ENCODE results near the gene PAH. TPM values are rescaled to one million over a fixed set of nuclear protein-coding genes. Genes with fewer than 3 reads are reported as not detected.

Gene PAH
- not detected for polyA plus RNA-seq

GRCh38 chr12:102917026-102917787 is at the start of gene PAH:
Gene PAH (minus strand): TSS chr12:102917244. CDS start chr12:102917130, 114 bp downstream.
- peaks cover 3 to 12% (median 4%) of the 10 kb centered on the region in 3 donors for H3K4me1 Mint-ChIP-seq
- H3K27me3 Mint-ChIP-seq, result peaks cover 6% of the 10 kb centered on the region
- H3K4me3 Mint-ChIP-seq, result peak within 1 kb of the TSS; percentile 34 to 93 (median 86)
- H3K36me3 Mint-ChIP-seq, result no peaks in the 10 kb centered on the region
- H3K9me3 Mint-ChIP-seq, result peaks cover 0 to 3% (median 0%) of the 10 kb centered on the region in 3 donors
- peak within 1 kb of the TSS in 2 of 3 donors; percentile 50 to 90 for H3K27ac Mint-ChIP-seq

GRCh38 chr12:102966200-102966863 is 49.3 kb upstream of the PAH start:
- Mint-ChIP-seq H3K27ac (no peak overlapping the region), H3K36me3 (no peaks in the 10 kb centered on the region), H3K9me3 (peaks cover 6 to 17% (median 8%) of the 10 kb centered on the region in 3 donors), H3K27me3 (peaks cover 69% of the 10 kb centered on the region), H3K4me1 (peaks cover 3 to 20% (median 10%) of the 10 kb centered on the region in 3 donors), H3K4me3 (no peak overlapping the region)

GRCh38 chr12:102965281-102966155 is 48.5 kb upstream of the PAH start:
- peaks cover 6 to 17% (median 8%) of the 10 kb centered on the region in 3 donors for H3K9me3 Mint-ChIP-seq
- H3K4me3 Mint-ChIP-seq, result peak overlapping the region in 3 of 4 donors; percentile 74 to 92 (median 79)
- H3K27ac Mint-ChIP-seq, result no peak overlapping the region
- peaks cover 71% of the 10 kb centered on the region for H3K27me3 Mint-ChIP-seq
- no peaks in the 10 kb centered on the region for H3K36me3 Mint-ChIP-seq
- peaks cover 3 to 22% (median 10%) of the 10 kb centered on the region in 3 donors for H3K4me1 Mint-ChIP-seq

GRCh38 chr12:102964872-102965271 is 47.8 kb upstream of the PAH start:
- Mint-ChIP-seq H3K27ac (no peak overlapping the region), H3K4me1 (peaks cover 3 to 22% (median 10%) of the 10 kb centered on the region in 3 donors), H3K27me3 (peaks cover 72% of the 10 kb centered on the region), H3K4me3 (peak overlapping the region; percentile 21 to 92 (median 76)), H3K36me3 (no peaks in the 10 kb centered on the region), H3K9me3 (peaks cover 6 to 17% (median 8%) of the 10 kb centered on the region in 3 donors)

- peaks cover 10 to 30% (median 10%) of the 10 kb centered on the region in 3 donors for H3K4me1 Mint-ChIP-seq
- H3K27me3 Mint-ChIP-seq, result peaks cover 78% of the 10 kb centered on the region
- H3K9me3 Mint-ChIP-seq, result peaks cover 6 to 21% (median 10%) of the 10 kb centered on the region in 3 donors
- no peaks in the 10 kb centered on the region for H3K36me3 Mint-ChIP-seq
- H3K4me3 Mint-ChIP-seq, result peak overlapping the region in 2 of 4 donors; percentile 25 to 61
- H3K27ac Mint-ChIP-seq, result no peak overlapping the region
Observed at GRCh38 chr12:102963796-102964195, 46.8 kb upstream of the PAH start.

- Mint-ChIP-seq H3K9me3 (peaks cover 6 to 21% (median 10%) of the 10 kb centered on the region in 3 donors), H3K36me3 (no peaks in the 10 kb centered on the region), H3K27me3 (peaks cover 78% of the 10 kb centered on the region), H3K4me3 (peak overlapping the region in 2 of 4 donors; percentile 30 to 42), H3K27ac (no peak overlapping the region), H3K4me1 (peaks cover 10 to 32% (median 11%) of the 10 kb centered on the region in 3 donors)
Observed at GRCh38 chr12:102962986-102963385, 45.9 kb upstream of the PAH start.

GRCh38 chr12:102962532-102962931 is 45.5 kb upstream of the PAH start:
- no peaks in the 10 kb centered on the region for H3K36me3 Mint-ChIP-seq
- H3K27ac Mint-ChIP-seq, result peak overlapping the region in 1 of 3 donors; percentile 14
- peaks cover 5 to 21% (median 10%) of the 10 kb centered on the region in 3 donors for H3K9me3 Mint-ChIP-seq
- peaks cover 81% of the 10 kb centered on the region for H3K27me3 Mint-ChIP-seq
- peaks cover 15 to 33% (median 16%) of the 10 kb centered on the region in 3 donors for H3K4me1 Mint-ChIP-seq
- H3K4me3 Mint-ChIP-seq, result peak overlapping the region in 3 of 4 donors; percentile 30 to 57 (median 42)

GRCh38 chr12:102961466-102961855 is 44.4 kb upstream of the PAH start:
- Mint-ChIP-seq H3K4me3 (peak overlapping the region in 2 of 4 donors; percentile 45 to 70), H3K27me3 (peaks cover 79% of the 10 kb centered on the region), H3K4me1 (peaks cover 20 to 39% (median 21%) of the 10 kb centered on the region in 3 donors), H3K27ac (peak overlapping the region in 2 of 3 donors; percentile 33 to 44), H3K36me3 (no peaks in the 10 kb centered on the region), H3K9me3 (peaks cover 5 to 21% (median 10%) of the 10 kb centered on the region in 3 donors)

GRCh38 chr12:102960766-102961465 is 43.9 kb upstream of the PAH start:
- Mint-ChIP-seq H3K27me3 (peaks cover 77% of the 10 kb centered on the region), H3K27ac (peak overlapping the region in 2 of 3 donors; percentile 33 to 44), H3K9me3 (peaks cover 5 to 21% (median 10%) of the 10 kb centered on the region in 3 donors), H3K36me3 (no peaks in the 10 kb centered on the region), H3K4me1 (peaks cover 20 to 39% (median 23%) of the 10 kb centered on the region in 3 donors), H3K4me3 (peak overlapping the region in 2 of 4 donors; percentile 12 to 70)

- H3K27ac Mint-ChIP-seq, result peak overlapping the region in 1 of 3 donors; percentile 37
- peak overlapping the region; percentile 55 to 75 (median 66) for H3K4me3 Mint-ChIP-seq
- peaks cover 5 to 21% (median 10%) of the 10 kb centered on the region in 3 donors for H3K9me3 Mint-ChIP-seq
- peaks cover 18 to 30% (median 19%) of the 10 kb centered on the region in 3 donors for H3K4me1 Mint-ChIP-seq
- peaks cover 79% of the 10 kb centered on the region for H3K27me3 Mint-ChIP-seq
- peaks cover under 1% of the 10 kb centered on the region for H3K36me3 Mint-ChIP-seq
Observed at GRCh38 chr12:102959391-102959790, 42.3 kb upstream of the PAH start.

GRCh38 chr12:102958830-102959176 is 41.8 kb upstream of the PAH start:
- H3K9me3 Mint-ChIP-seq, result peaks cover under 1 to 17% (median 5%) of the 10 kb centered on the region in 3 donors
- H3K4me1 Mint-ChIP-seq, result peaks cover 15 to 25% (median 18%) of the 10 kb centered on the region in 3 donors
- H3K4me3 Mint-ChIP-seq, result peak overlapping the region; percentile 55 to 82 (median 70)
- peaks cover 1% of the 10 kb centered on the region for H3K36me3 Mint-ChIP-seq
- peaks cover 78% of the 10 kb centered on the region for H3K27me3 Mint-ChIP-seq
- H3K27ac Mint-ChIP-seq, result peak overlapping the region in 2 of 3 donors; percentile 37 to 80

- Mint-ChIP-seq H3K4me1 (peaks cover 15 to 25% (median 18%) of the 10 kb centered on the region in 3 donors), H3K27ac (peak overlapping the region; percentile 14 to 84 (median 80)), H3K36me3 (peaks cover 1% of the 10 kb centered on the region), H3K9me3 (peaks cover 0 to 12% (median 5%) of the 10 kb centered on the region in 3 donors), H3K27me3 (peaks cover 76% of the 10 kb centered on the region), H3K4me3 (peak overlapping the region; percentile 82 to 94 (median 90))
Observed at GRCh38 chr12:102958073-102958829, 41.2 kb upstream of the PAH start.

All from IgD-negative memory B cell (primary cell).